Right renal cortex interstitium (tissue), 3 donors: Measurements from ENCODE around the gene TSFM. TPM values are rescaled to one million over a fixed set of nuclear protein-coding genes. Genes with fewer than 3 reads are reported as not detected.

ENCODE experiments used
- DNase-seq, 3 donors: peaks; one replicate each; pipeline ENCODE4 v3.0.0-alpha.2; 2013; ENCODE audit warnings: low read depth in 3 of 3, low spot score in 2 of 3
- polyA plus RNA-seq, 3 donors: library from polyadenylated mRNA; unstranded; fragments of 120-200 nt; gene quantifications; one replicate each; pipeline ENCODE4 v1.2.1, GENCODE V29; 2013; ENCODE audit not compliant: insufficient read length in 3 of 3

Gene TSFM
- polyA plus RNA-seq, 3 donors: 36.3 to 45.5 (median 42.2) TPM

DNA sequence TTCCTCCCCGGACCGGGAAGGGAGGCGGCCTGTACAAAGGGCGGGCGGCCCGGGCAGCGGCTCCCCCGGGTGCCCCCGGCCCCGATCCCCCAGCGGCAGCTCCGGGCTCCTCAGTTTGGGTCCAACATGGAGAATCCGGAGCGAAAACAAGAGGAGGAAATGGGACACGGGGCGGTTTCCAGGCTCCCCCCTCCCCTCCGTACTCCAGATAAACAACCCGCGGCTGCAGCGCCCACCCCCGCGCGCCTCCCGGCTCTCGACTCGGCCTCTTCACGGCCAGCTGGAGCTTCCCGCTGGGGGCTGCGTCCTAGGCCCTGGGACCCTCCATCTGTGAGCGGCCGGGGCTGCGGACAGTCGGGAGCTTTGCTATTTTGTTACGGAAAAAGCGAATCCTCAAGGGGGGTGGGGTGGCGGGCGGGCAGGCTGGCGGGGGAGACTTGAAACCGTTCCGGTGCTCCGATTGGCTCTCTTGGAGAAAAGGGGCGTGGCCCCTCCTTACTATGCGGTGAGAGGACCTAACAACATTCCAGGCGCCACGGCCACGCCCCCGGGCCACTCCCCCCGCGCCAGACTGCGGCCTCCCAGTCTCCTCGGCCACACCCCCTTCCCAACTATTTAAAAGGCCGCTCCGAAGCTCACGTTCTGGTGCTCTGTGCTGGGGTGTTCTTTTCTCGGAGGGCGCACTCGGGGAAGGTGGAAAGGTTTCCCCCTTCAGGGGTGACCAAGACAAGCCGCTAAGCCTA lies 64.2 kb downstream of the TSFM start, which contains the start of gene CTDSP2:
Gene CTDSP2, minus strand, starts transcription at position 153 of the 743 bp plus-strand sequence. CDS start 294 bp downstream, outside the sequence.
- DNase-seq: peak; percentile 96 to 98 (median 96)

Other genes starting within 250 kb of the TSFM start
- 100 to 1,000 TPM; 163 to 179 (median 165) TPM for gene DCTN2, start 235.6 kb upstream of the TSFM start, polyA plus RNA-seq
- under 1 TPM; 0.31 to 0.39 (median 0.32) TPM for gene KIF5A, start 232.7 kb upstream of the TSFM start, polyA plus RNA-seq
- 10 to 100 TPM; 43.6 to 47.5 (median 44.8) TPM for gene PIP4K2C, start 191.6 kb upstream of the TSFM start, polyA plus RNA-seq
- 10 to 100 TPM; 44.4 to 51.8 (median 47.0) TPM for gene DTX3, start 178.0 kb upstream of the TSFM start, polyA plus RNA-seq
- gene ARHGEF25, start 171.4 kb upstream of the TSFM start, polyA plus RNA-seq: 10 to 100 TPM; 26.7 to 31.4 (median 27.8) TPM
- under 1 TPM; 0.37 to 0.75 (median 0.64) TPM for gene B4GALNT1, start 149.6 kb upstream of the TSFM start, polyA plus RNA-seq
- 100 to 1,000 TPM; 225 to 234 (median 233) TPM for gene OS9, start 88.7 kb upstream of the TSFM start, polyA plus RNA-seq
- 1 to 10 TPM in 2 of 3 donors, under 1 TPM in 1; 0.68 to 1.9 (median 1.2) TPM for gene AGAP2, start 44.0 kb upstream of the TSFM start, polyA plus RNA-seq
- 100 to 1,000 TPM in 2 of 3 donors, 10 to 100 TPM in 1; 97.4 to 110 (median 109) TPM for gene TSPAN31, start 37.7 kb upstream of the TSFM start, polyA plus RNA-seq
- gene CDK4, start 30.5 kb upstream of the TSFM start, polyA plus RNA-seq: 100 to 1,000 TPM; 219 to 251 (median 232) TPM
- 10 to 100 TPM; 15.6 to 18.0 (median 15.6) TPM for gene MARCHF9, start 27.7 kb upstream of the TSFM start, polyA plus RNA-seq
- gene CYP27B1, start 15.7 kb upstream of the TSFM start, polyA plus RNA-seq: 1 to 10 TPM in 1 of 3 donors, under 1 TPM in 2; 0.80 to 1.0 (median 0.82) TPM
- 10 to 100 TPM; 31.6 to 33.1 (median 33.0) TPM for gene METTL1, start 10.7 kb upstream of the TSFM start, polyA plus RNA-seq
- 10 to 100 TPM; 10.1 to 12.5 (median 11.7) TPM for gene EEF1AKMT3, start 10.2 kb upstream of the TSFM start, polyA plus RNA-seq
- 1 to 10 TPM; 7.3 to 7.7 (median 7.4) TPM for gene AVIL, start 35.9 kb downstream of the TSFM start, polyA plus RNA-seq
- 100 to 1,000 TPM; 258 to 263 (median 262) TPM for gene CTDSP2, start 63.9 kb downstream of the TSFM start, polyA plus RNA-seq
- 10 to 100 TPM in 2 of 3 donors, 1 to 10 TPM in 1; 8.5 to 13.3 (median 12.8) TPM for gene ATP23, start 158.8 kb downstream of the TSFM start, polyA plus RNA-seq